Motor neuron (in vitro differentiated cells): Measurements from ENCODE around the gene DCC. TPM values are rescaled to one million over a fixed set of nuclear protein-coding genes. Genes with fewer than 3 reads are reported as not detected.

Experiments used
- ATAC-seq, 8 experiments: fragments of 200-7000 bp; cut with Tn5 transposase; replicated peaks in 6 of 8; 2 replicates each; pipeline ENCODE4 v1.8.0; 2021; ENCODE audit warnings: mild to moderate bottlenecking in 8 of 8, moderate library complexity in 8 of 8
- H3K27ac ChIP-seq, 2 donors: fragments of 250-450 bp; sonication (Bioruptor Pico); 2 replicates each; pipeline ENCODE4 v1.9.0; 2021; ENCODE audit warnings: antibody characterized with exemption in 2 of 2, mild to moderate bottlenecking in 2 of 2, moderate library complexity in 1 of 2
- H3K4me1 ChIP-seq, 2 donors: fragments of 250-450 bp; sonication (Bioruptor Pico); replicated peaks in 1 of 2; 2 replicates each; pipeline ENCODE4 v1.6.1; 2021; ENCODE audit warnings: antibody characterized with exemption in 2 of 2, mild to moderate bottlenecking in 2 of 2, moderate library complexity in 1 of 2
- H3K4me3 ChIP-seq, 5 donors: fragments of 250-450 bp; sonication (Bioruptor Pico); 2 replicates each; pipeline ENCODE4 v1.9.0; 2021; ENCODE audit warnings: antibody characterized with exemption in 5 of 5, mild to moderate bottlenecking in 5 of 5, moderate library complexity in 4 of 5
- WGBS, 10 experiments: fragments of 450-650 bp; shearing (Covaris generic); methylation state at CpG; one replicate each; pipeline ENCODE4 v1.0.0; 2022; 5-methylcytosine and 5-hydroxymethylcytosine counted together
- in situ Hi-C, 9 experiments: fragments of 400-800 bp; cut with MboI; loops; one replicate each; pipeline ENCODE4 v1.15.0; 2021; ENCODE audit warnings: low sequenced_read_pairs in 9 of 9, low pct_unique_long_range_greater_than_20kb in 2 of 9; ENCODE audit not compliant: unreplicated experiment in 9 of 9
- total RNA-seq, 8 experiments: library from RNA; unstranded; fragments of 300-600 nt; gene quantifications; 2 replicates each; pipeline versions ENCODE4 v1.2.3 to v1.2.4, GENCODE V29; 2022

Gene DCC
- total RNA-seq, 8 experiments from 2014 or later = 0.04 to 66.0 (median 48.3) TPM; not detected in 2

DNA sequence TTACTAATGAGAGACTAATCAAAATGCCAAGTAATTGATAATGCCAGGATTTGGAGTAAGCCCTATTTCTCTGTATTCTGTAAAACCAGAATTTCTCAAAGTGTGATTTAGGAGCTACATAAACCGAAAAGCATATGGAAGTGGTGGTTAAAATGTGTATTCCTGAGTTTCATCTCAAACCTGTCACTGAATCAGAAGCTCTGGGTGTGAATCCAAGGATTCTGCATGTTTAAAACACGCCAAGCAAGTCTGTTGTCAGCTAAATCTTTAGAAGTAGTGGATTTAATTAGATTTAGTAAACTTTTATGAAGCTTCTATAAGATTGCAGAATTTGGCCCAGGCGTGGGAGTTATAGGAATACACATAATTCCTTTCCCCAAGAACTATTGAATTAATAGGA is 700.3 kb downstream of the DCC start:
- Histone ChIP-seq H3K27ac (no peak overlapping the region), H3K4me3 (no peak overlapping the region), H3K4me1 (peaks cover 0 to 5% of the 10 kb centered on the region in 2 donors)
- WGBS, 10 experiments = 0 to 93% (median 40%) methylated on average over 1 to 3 of the region's 3 CpGs; no CpG with 5 or more reads in 1 of the 10 experiments
- in situ Hi-C loops = no loop called here
- no peak for ATAC-seq

GRCh38 chr18:53056064-53056463 is 716.1 kb downstream of the DCC start:
- WGBS, 10 experiments = 10 to 92% (median 67%) methylated on average over 1 to 6 of the region's 6 CpGs; no CpG with 5 or more reads in 1 of the 10 experiments
- no peak for ATAC-seq

GRCh38 chr18:53070788-53071187 is 730.8 kb downstream of the DCC start:
- in situ Hi-C loops = no loop called here
- peak in 5 of 8 experiments; percentile 95 to 98 (median 96) for ATAC-seq
- no peak overlapping the region for H3K4me3 ChIP-seq
- peaks cover 20 to 24% of the 10 kb centered on the region in 2 donors for H3K4me1 ChIP-seq
- WGBS, 10 experiments = 0 to 24% (median 10%) methylated on average over 1 to 6 of the region's 6 CpGs; no CpG with 5 or more reads in 1 of the 10 experiments
- no peak overlapping the region for H3K27ac ChIP-seq

More at GRCh38 chr18:53056064-53056463, 716.1 kb downstream of the DCC start:
- in situ Hi-C loops = no loop called here
- Histone ChIP-seq H3K4me1 (no peaks in the 10 kb centered on the region), H3K4me3 (no peak overlapping the region), H3K27ac (no peak overlapping the region)

DNA sequence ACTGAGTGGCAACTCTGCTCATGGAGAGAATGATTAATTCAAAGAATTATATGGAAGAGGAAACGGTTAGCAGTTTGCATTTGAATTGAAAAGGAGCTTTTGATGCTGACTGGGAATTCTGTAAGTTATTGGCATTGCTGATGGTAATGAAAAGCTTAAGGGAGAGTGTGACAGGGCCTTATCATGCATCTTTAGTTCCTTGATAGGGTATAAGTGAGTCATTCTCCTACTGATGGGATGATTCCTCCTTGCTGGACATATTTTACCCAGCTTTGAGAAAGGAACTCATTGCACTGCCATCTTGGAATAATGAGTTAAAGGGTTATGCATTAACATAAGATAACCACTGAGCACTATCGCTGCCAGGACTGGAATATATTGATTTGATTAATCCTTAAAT is 740.7 kb downstream of the DCC start:
- 6 to 100% (median 28%) methylated on average over 1 to 2 of the region's 2 CpGs; no CpG with 5 or more reads in 2 of the 10 experiments for WGBS, 10 experiments
- H3K27ac ChIP-seq = no peak overlapping the region
- peak in 4 of 8 experiments; percentile 51 to 70 (median 62) for ATAC-seq
- no peak overlapping the region for H3K4me3 ChIP-seq
- H3K4me1 ChIP-seq = peaks cover 25 to 29% of the 10 kb centered on the region in 2 donors
- in situ Hi-C loops = no loop called here

DNA sequence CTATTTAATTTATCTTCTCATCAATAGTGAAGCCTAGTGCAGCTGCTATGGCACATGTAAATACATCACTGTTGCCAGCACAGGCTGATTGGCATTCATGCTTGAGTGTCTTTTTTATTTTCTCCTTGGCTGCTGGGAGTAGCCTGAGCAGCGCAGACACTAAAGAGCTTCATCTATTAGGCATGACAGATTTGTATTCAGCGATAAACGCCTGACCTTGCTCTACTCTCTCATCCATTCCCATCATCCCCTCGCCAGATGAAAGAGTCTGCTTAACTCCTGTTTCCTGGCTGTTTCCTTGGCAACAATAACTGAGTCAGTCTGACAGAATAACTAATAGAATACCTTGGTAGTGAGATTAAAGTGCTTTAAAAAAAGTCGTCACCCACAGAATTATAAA is 753.6 kb downstream of the DCC start:
- no peak overlapping the region for H3K4me3 ChIP-seq
- in situ Hi-C loops = no loop called here
- H3K27ac ChIP-seq = no peak overlapping the region
- peaks cover 15 to 24% of the 10 kb centered on the region in 2 donors for H3K4me1 ChIP-seq
- peak in 5 of 8 experiments; percentile 100 for ATAC-seq
- WGBS, 10 experiments = 0 to 36% (median 0%) methylated on average over 1 to 5 of the region's 5 CpGs; no CpG with 5 or more reads in 1 of the 10 experiments

GRCh38 chr18:53101536-53102105 is 761.6 kb downstream of the DCC start:
- peaks cover 11 to 28% of the 10 kb centered on the region in 2 donors for H3K4me1 ChIP-seq
- 0 to 80% (median 40%) methylated on average over 1 to 5 of the region's 5 CpGs; no CpG with 5 or more reads in 3 of the 10 experiments for WGBS, 10 experiments
- no peak overlapping the region for H3K27ac ChIP-seq
- no peak overlapping the region for H3K4me3 ChIP-seq
- in situ Hi-C loops = no loop called here
- ATAC-seq = peak in 4 of 8 experiments; percentile 24 to 93 (median 60)

DNA sequence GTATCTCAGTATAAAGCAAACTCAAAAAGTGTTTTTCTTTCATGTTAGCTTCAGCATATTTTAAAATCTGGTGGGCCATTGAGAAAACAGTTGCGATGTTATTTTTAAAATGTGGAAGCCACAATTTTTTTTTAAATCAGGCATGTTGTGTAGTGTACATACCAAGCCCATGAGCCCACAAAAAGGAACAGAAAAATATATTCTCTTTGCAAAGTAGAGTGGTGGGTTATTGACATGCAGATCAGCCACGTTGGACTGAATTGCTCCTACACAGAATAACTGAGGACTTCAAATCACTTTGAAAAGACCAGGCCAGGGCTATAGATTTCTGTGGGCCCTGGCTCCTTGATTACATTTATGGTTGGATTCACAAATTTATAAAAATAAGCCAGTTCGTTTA is 774.4 kb downstream of the DCC start:
- peak overlapping the region in 1 of 2 donors; percentile 41 for H3K27ac ChIP-seq
- 0 to 44% (median 30%) methylated on average over 1 to 3 of the region's 3 CpGs; no CpG with 5 or more reads in 1 of the 10 experiments for WGBS, 10 experiments
- in situ Hi-C loops = no loop called here
- peaks cover 2 to 12% of the 10 kb centered on the region in 2 donors for H3K4me1 ChIP-seq
- no peak overlapping the region for H3K4me3 ChIP-seq
- peak in 3 of 8 experiments; percentile 67 to 79 (median 70) for ATAC-seq

DNA sequence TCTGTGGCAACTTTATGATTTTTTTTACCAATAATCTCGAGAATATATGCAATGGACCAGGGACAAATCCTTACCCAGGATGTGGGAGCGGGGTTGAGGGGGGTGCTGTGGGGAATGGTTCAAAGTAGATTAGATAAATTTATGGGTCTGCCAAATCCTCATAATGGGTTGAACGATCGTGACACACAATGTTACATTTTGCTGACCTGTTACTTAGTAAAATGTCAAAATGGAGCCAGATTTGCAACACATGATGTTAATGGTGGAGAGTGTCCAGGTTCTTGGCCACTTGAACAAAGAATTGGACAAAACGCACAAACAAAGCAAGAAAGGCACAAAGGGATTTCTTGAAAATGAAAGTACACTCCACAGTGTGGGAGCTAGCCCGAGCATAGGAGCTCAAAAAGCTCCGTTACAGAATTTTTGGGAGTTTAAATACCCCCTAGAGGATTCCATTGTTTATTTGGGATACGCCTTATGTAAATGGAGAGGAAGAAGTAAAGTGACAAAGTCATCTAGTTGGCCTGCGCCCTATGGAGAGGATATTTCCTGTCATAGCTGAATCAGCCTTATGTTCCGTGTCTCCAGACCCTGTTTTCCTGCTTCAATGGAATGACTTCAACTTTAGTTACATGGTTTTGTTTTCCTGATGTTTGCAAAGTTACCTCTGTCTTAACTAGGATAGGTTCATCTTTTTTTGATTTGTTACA is 776.0 kb downstream of the DCC start:
- H3K27ac ChIP-seq = no peak overlapping the region
- H3K4me1 ChIP-seq = peaks cover 2 to 13% of the 10 kb centered on the region in 2 donors
- no peak overlapping the region for H3K4me3 ChIP-seq
- ATAC-seq = peak in 1 of 8 experiments; percentile 37
- in situ Hi-C loops = no loop called here
- 10 to 100% (median 89%) methylated on average over 4 to 10 of the region's 10 CpGs for WGBS, 10 experiments

GRCh38 chr18:53117851-53118250 is 777.9 kb downstream of the DCC start:
- Histone ChIP-seq H3K4me1 (peaks cover 2 to 15% of the 10 kb centered on the region in 2 donors), H3K27ac (no peak overlapping the region), H3K4me3 (no peak overlapping the region)
- WGBS, 10 experiments = 0 to 100% (median 63%) methylated on average over 1 to 3 of the region's 3 CpGs; no CpG with 5 or more reads in 1 of the 10 experiments
- in situ Hi-C loops = no loop called here
- no peak for ATAC-seq

- Histone ChIP-seq H3K27ac (peak overlapping the region in 1 of 2 donors; percentile 69), H3K4me3 (no peak overlapping the region), H3K4me1 (peaks cover 15 to 21% of the 10 kb centered on the region in 2 donors)
- in situ Hi-C loops = no loop called here
- 0 to 67% (median 40%) methylated on average over 1 of the region's 1 CpG; no CpG with 5 or more reads in 3 of the 10 experiments for WGBS, 10 experiments
- peak in 5 of 8 experiments; percentile 60 to 89 (median 79) for ATAC-seq
Measured at GRCh38 chr18:53126210-53126609, 786.2 kb downstream of the DCC start.

DNA sequence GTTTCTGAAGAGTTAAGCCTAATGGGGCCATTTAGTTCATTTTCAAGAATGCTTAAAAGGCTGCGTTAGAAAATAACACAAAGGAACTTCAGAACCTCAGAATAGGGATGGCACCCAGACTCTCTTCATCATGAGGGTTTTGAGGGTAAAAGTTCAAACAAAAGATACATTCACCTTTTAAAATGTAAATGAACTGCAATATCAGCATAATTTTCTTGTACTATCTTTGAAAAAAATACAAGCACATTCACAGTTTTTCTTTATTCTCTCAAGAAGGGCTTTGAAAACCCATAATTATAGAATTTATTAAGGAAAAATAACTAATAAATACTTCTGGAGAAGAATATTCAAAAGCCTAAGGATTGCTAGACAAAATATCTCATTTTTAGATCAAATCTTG is 791.0 kb downstream of the DCC start:
- 7 to 93% (median 52%) methylated on average over 1 of the region's 1 CpG for WGBS, 10 experiments
- in situ Hi-C loops = no loop called here
- Histone ChIP-seq H3K4me1 (peaks cover 10 to 29% of the 10 kb centered on the region in 2 donors), H3K27ac (no peak overlapping the region), H3K4me3 (no peak overlapping the region)
- ATAC-seq = no peak

DNA sequence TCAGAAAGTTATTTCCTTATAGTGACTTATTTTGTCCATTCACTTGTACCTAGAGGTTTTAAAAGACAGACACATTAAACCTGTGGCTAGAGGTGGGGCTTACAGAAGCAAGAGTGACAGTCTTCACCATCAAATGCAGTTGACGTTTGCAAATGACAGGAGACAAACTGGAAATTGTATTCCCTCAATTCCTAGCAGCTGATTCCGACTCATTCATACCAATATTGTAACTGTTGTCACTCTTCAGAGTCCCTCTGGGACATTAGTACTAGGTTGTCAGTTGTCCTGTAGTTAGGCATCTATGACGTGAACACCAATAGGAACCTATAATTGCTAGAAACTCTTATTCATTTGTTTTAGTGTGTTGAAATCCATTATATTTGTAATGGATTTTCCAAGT is 794.7 kb downstream of the DCC start:
- Histone ChIP-seq H3K4me3 (no peak overlapping the region), H3K4me1 (peaks cover 0 to 20% of the 10 kb centered on the region in 2 donors), H3K27ac (no peak overlapping the region)
- in situ Hi-C loops = no loop called here
- ATAC-seq = no peak
- 0 to 92% (median 80%) methylated on average over 1 to 3 of the region's 3 CpGs; no CpG with 5 or more reads in 3 of the 10 experiments for WGBS, 10 experiments

GRCh38 chr18:53135654-53136053 is 795.7 kb downstream of the DCC start:
- Histone ChIP-seq H3K4me3 (no peak overlapping the region), H3K27ac (no peak overlapping the region), H3K4me1 (peaks cover 3 to 20% of the 10 kb centered on the region in 2 donors)
- in situ Hi-C loops = no loop called here
- peak in 5 of 8 experiments; percentile 12 to 77 (median 68) for ATAC-seq
